Measurements from ENCODE around the gene F2RL3. TPM values are rescaled to one million over a fixed set of nuclear protein-coding genes. Genes with fewer than 3 reads are reported as not detected.

F2RL3 gene
- polyA plus RNA-seq, 4 donors, result 0.45 to 13.4 (median 1.5) TPM

DNA sequence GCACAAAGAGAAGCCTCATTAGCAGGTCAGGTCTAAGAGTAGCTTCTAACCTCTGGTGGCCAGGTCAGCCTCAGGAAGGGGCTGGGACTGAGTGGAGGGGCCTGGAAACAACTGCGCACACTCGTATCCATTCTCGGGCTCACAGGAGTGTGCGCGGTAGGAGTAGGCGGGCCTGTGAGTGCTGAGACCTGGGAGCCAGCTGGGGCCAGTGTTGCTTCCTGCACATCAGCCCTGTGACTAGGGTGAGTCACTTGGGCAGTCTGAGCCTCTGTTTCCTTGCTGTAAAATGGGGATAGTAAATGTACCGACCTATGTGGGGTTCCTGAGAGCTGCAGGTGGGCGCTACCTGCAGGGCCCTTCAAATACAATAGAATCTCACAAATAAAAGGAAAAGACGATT, 32.7 kb upstream of the F2RL3 start:
- FAIRE-seq (no peak), DNase-seq (no peak)
- no peak overlapping the region for H3K27ac ChIP-seq (ENCODE audit: low read depth in 1 of 3, low read length in 2 of 3)
- H3K9me3 ChIP-seq (ENCODE audit: control insufficient read depth in 2 of 2, insufficient read depth in 1 of 2, low read depth in 1 of 2, low read length in 1 of 2), result no peaks in the 10 kb centered on the region
- H3K27me3 ChIP-seq (ENCODE audit: control insufficient read depth in 3 of 3, insufficient read depth in 3 of 3, low read length in 3 of 3), result no peaks in the 10 kb centered on the region
- WGBS, 3 donors, result 89 to 94% (median 91%) methylated on average over 9 of the region's 9 CpGs
- H3K4me3 ChIP-seq (ENCODE audit: low read depth in 1 of 3, low read length in 3 of 3), result no peak overlapping the region
- no peaks in the 10 kb centered on the region for H3K4me1 ChIP-seq (ENCODE audit: control insufficient read depth in 3 of 3, insufficient read depth in 2 of 3, low read depth in 1 of 3, low read length in 2 of 3)
- peaks cover 5 to 71% (median 11%) of the 10 kb centered on the region in 3 donors for H3K36me3 ChIP-seq (ENCODE audit: control insufficient read depth in 3 of 3, insufficient read depth in 2 of 3, low read depth in 1 of 3, low read length in 3 of 3)

DNA sequence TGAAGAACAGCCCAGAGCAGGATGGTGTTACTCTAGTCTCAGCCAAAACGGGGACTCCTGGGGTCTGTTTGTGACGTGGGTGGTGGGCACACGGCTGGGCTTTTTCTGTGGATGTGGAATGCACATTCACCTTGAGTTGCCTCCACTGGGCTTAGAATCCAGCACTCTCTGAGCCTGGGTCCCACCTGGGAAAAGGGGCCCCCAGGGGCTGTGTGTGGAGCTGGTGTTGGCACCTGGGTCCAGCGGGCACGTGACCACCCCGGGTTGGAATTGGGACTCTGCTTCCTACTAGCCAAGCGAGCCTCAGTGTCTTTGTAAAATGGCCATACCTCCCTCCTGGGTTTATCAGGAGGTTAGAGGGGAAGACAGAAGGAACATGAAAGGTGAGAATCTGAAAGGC, 29.2 kb upstream of the F2RL3 start:
- peaks cover 0 to 65% (median 4%) of the 10 kb centered on the region in 3 donors for H3K36me3 ChIP-seq (ENCODE audit: control insufficient read depth in 3 of 3, insufficient read depth in 2 of 3, low read depth in 1 of 3, low read length in 3 of 3)
- H3K27ac ChIP-seq (ENCODE audit: low read depth in 1 of 3, low read length in 2 of 3), result no peak overlapping the region
- H3K4me1 ChIP-seq (ENCODE audit: control insufficient read depth in 3 of 3, insufficient read depth in 2 of 3, low read depth in 1 of 3, low read length in 2 of 3), result no peaks in the 10 kb centered on the region
- no peaks in the 10 kb centered on the region for H3K27me3 ChIP-seq (ENCODE audit: control insufficient read depth in 3 of 3, insufficient read depth in 3 of 3, low read length in 3 of 3)
- no peaks in the 10 kb centered on the region for H3K9me3 ChIP-seq (ENCODE audit: control insufficient read depth in 2 of 2, insufficient read depth in 1 of 2, low read depth in 1 of 2, low read length in 1 of 2)
- FAIRE-seq, result no peak
- H3K4me3 ChIP-seq (ENCODE audit: low read depth in 1 of 3, low read length in 3 of 3), result no peak overlapping the region
- DNase-seq, result no peak
- 96 to 98% (median 96%) methylated on average over 7 of the region's 7 CpGs for WGBS, 3 donors

- Histone ChIP-seq H3K9me3 (ENCODE audit: control insufficient read depth in 2 of 2, insufficient read depth in 1 of 2, low read depth in 1 of 2, low read length in 1 of 2) (no peaks in the 10 kb centered on the region), H3K4me1 (ENCODE audit: control insufficient read depth in 3 of 3, insufficient read depth in 2 of 3, low read depth in 1 of 3, low read length in 2 of 3) (no peaks in the 10 kb centered on the region), H3K27ac (ENCODE audit: low read depth in 1 of 3, low read length in 2 of 3) (no peak overlapping the region), H3K4me3 (ENCODE audit: low read depth in 1 of 3, low read length in 3 of 3) (no peak overlapping the region), H3K36me3 (ENCODE audit: control insufficient read depth in 3 of 3, insufficient read depth in 2 of 3, low read depth in 1 of 3, low read length in 3 of 3) (peaks cover 0 to 67% (median 4%) of the 10 kb centered on the region in 3 donors), H3K27me3 (ENCODE audit: control insufficient read depth in 3 of 3, insufficient read depth in 3 of 3, low read length in 3 of 3) (no peaks in the 10 kb centered on the region)
- 96 to 97% (median 96%) methylated on average over 20 of the region's 20 CpGs for WGBS, 3 donors
- FAIRE-seq, result no peak
- no peak for DNase-seq
These were observed 28.7 kb upstream of the F2RL3 start for GRCh38 chr19:16860118-16860517.

GRCh38 chr19:16861011-16861410, 27.8 kb upstream of the F2RL3 start:
- no peak for FAIRE-seq
- DNase-seq, result no peak
- Histone ChIP-seq H3K27me3 (ENCODE audit: control insufficient read depth in 3 of 3, insufficient read depth in 3 of 3, low read length in 3 of 3) (no peaks in the 10 kb centered on the region), H3K27ac (ENCODE audit: low read depth in 1 of 3, low read length in 2 of 3) (no peak overlapping the region), H3K9me3 (ENCODE audit: control insufficient read depth in 2 of 2, insufficient read depth in 1 of 2, low read depth in 1 of 2, low read length in 1 of 2) (no peaks in the 10 kb centered on the region), H3K36me3 (ENCODE audit: control insufficient read depth in 3 of 3, insufficient read depth in 2 of 3, low read depth in 1 of 3, low read length in 3 of 3) (peaks cover 0 to 69% (median 7%) of the 10 kb centered on the region in 3 donors), H3K4me1 (ENCODE audit: control insufficient read depth in 3 of 3, insufficient read depth in 2 of 3, low read depth in 1 of 3, low read length in 2 of 3) (no peaks in the 10 kb centered on the region), H3K4me3 (ENCODE audit: low read depth in 1 of 3, low read length in 3 of 3) (no peak overlapping the region)
- 92 to 97% (median 93%) methylated on average over 3 of the region's 3 CpGs for WGBS, 3 donors

- WGBS, 3 donors, result 89 to 96% (median 96%) methylated on average over 5 of the region's 5 CpGs
- Histone ChIP-seq H3K36me3 (ENCODE audit: control insufficient read depth in 3 of 3, insufficient read depth in 2 of 3, low read depth in 1 of 3, low read length in 3 of 3) (peaks cover 3 to 71% (median 7%) of the 10 kb centered on the region in 3 donors), H3K4me3 (ENCODE audit: low read depth in 1 of 3, low read length in 3 of 3) (no peak overlapping the region), H3K4me1 (ENCODE audit: control insufficient read depth in 3 of 3, insufficient read depth in 2 of 3, low read depth in 1 of 3, low read length in 2 of 3) (no peaks in the 10 kb centered on the region), H3K9me3 (ENCODE audit: control insufficient read depth in 2 of 2, insufficient read depth in 1 of 2, low read depth in 1 of 2, low read length in 1 of 2) (no peaks in the 10 kb centered on the region), H3K27me3 (ENCODE audit: control insufficient read depth in 3 of 3, insufficient read depth in 3 of 3, low read length in 3 of 3) (no peaks in the 10 kb centered on the region), H3K27ac (ENCODE audit: low read depth in 1 of 3, low read length in 2 of 3) (no peak overlapping the region)
- FAIRE-seq (no peak), DNase-seq (no peak)
These were observed 27.0 kb upstream of the F2RL3 start for GRCh38 chr19:16861834-16862233.

- Histone ChIP-seq H3K4me1 (ENCODE audit: control insufficient read depth in 3 of 3, insufficient read depth in 2 of 3, low read depth in 1 of 3, low read length in 2 of 3) (no peaks in the 10 kb centered on the region), H3K4me3 (ENCODE audit: low read depth in 1 of 3, low read length in 3 of 3) (no peak overlapping the region), H3K9me3 (ENCODE audit: control insufficient read depth in 2 of 2, insufficient read depth in 1 of 2, low read depth in 1 of 2, low read length in 1 of 2) (no peaks in the 10 kb centered on the region), H3K36me3 (ENCODE audit: control insufficient read depth in 3 of 3, insufficient read depth in 2 of 3, low read depth in 1 of 3, low read length in 3 of 3) (peaks cover 7 to 77% (median 12%) of the 10 kb centered on the region in 3 donors), H3K27ac (ENCODE audit: low read depth in 1 of 3, low read length in 2 of 3) (no peak overlapping the region), H3K27me3 (ENCODE audit: control insufficient read depth in 3 of 3, insufficient read depth in 3 of 3, low read length in 3 of 3) (no peaks in the 10 kb centered on the region)
- DNase-seq (no peak), FAIRE-seq (no peak)
- WGBS, 3 donors, result 82 to 88% (median 88%) methylated on average over 10 of the region's 10 CpGs
These were observed 25.9 kb upstream of the F2RL3 start for GRCh38 chr19:16862826-16863415.

GRCh38 chr19:16867211-16867610, 21.6 kb upstream of the F2RL3 start:
- H3K36me3 ChIP-seq (ENCODE audit: control insufficient read depth in 3 of 3, insufficient read depth in 2 of 3, low read depth in 1 of 3, low read length in 3 of 3), result peaks cover 12 to 87% (median 22%) of the 10 kb centered on the region in 3 donors
- no peak for FAIRE-seq

GRCh38 chr19:16868423-16869130, 20.2 kb upstream of the F2RL3 start:
- FAIRE-seq, result no peak
- WGBS, 3 donors, result 95 to 97% (median 97%) methylated on average over 20 of the region's 20 CpGs
- H3K27ac ChIP-seq (ENCODE audit: low read depth in 1 of 3, low read length in 2 of 3), result no peak overlapping the region
- no peaks in the 10 kb centered on the region for H3K4me1 ChIP-seq (ENCODE audit: control insufficient read depth in 3 of 3, insufficient read depth in 2 of 3, low read depth in 1 of 3, low read length in 2 of 3)
- peaks cover 13 to 88% (median 22%) of the 10 kb centered on the region in 3 donors for H3K36me3 ChIP-seq (ENCODE audit: control insufficient read depth in 3 of 3, insufficient read depth in 2 of 3, low read depth in 1 of 3, low read length in 3 of 3)
- DNase-seq, result no peak
- H3K9me3 ChIP-seq (ENCODE audit: control insufficient read depth in 2 of 2, insufficient read depth in 1 of 2, low read depth in 1 of 2, low read length in 1 of 2), result no peaks in the 10 kb centered on the region
- no peaks in the 10 kb centered on the region for H3K27me3 ChIP-seq (ENCODE audit: control insufficient read depth in 3 of 3, insufficient read depth in 3 of 3, low read length in 3 of 3)
- no peak overlapping the region for H3K4me3 ChIP-seq (ENCODE audit: low read depth in 1 of 3, low read length in 3 of 3)

More at GRCh38 chr19:16867211-16867610, 21.6 kb upstream of the F2RL3 start:
- no peak for DNase-seq
- WGBS, 3 donors, result 96% methylated on average over 10 of the region's 10 CpGs
- Histone ChIP-seq H3K27ac (ENCODE audit: low read depth in 1 of 3, low read length in 2 of 3) (no peak overlapping the region), H3K4me1 (ENCODE audit: control insufficient read depth in 3 of 3, insufficient read depth in 2 of 3, low read depth in 1 of 3, low read length in 2 of 3) (no peaks in the 10 kb centered on the region), H3K27me3 (ENCODE audit: control insufficient read depth in 3 of 3, insufficient read depth in 3 of 3, low read length in 3 of 3) (no peaks in the 10 kb centered on the region), H3K9me3 (ENCODE audit: control insufficient read depth in 2 of 2, insufficient read depth in 1 of 2, low read depth in 1 of 2, low read length in 1 of 2) (no peaks in the 10 kb centered on the region), H3K4me3 (ENCODE audit: low read depth in 1 of 3, low read length in 3 of 3) (no peak overlapping the region)

Measured in small intestine (tissue), 7 donors.